H9 (cell line): Measurements from ENCODE around the gene CPA2. TPM values are rescaled to one million over a fixed set of nuclear protein-coding genes. Genes with fewer than 3 reads are reported as not detected.
"Not testable (repeated sequence)": the region's sequence is repeated elsewhere in the genome, so short reads cannot be mapped to it uniquely, and the experiment has no call there.

Source experiments
- DNase-seq: peaks from one replicate; pipeline ENCODE4 v3.0.0-alpha.2; 2017
- H2AFZ ChIP-seq: one replicate; pipeline ENCODE4 v1.6.1; 2013; ENCODE audit warnings: mild to moderate bottlenecking, low read length, control low read depth, moderate library complexity
- H2AK5ac ChIP-seq: 2 replicates; pipeline ENCODE4 v1.6.1; 2013; ENCODE audit warnings: low read length, control low read depth, mixed read lengths; ENCODE audit not compliant: insufficient read length
- H2BK120ac ChIP-seq: one replicate; pipeline ENCODE4 v1.6.1; 2013; ENCODE audit warnings: low read depth, mild to moderate bottlenecking, low read length, control low read depth, inconsistent platforms; ENCODE audit not compliant: poor library complexity, severe bottlenecking
- H2BK12ac ChIP-seq: 2 replicates; pipeline ENCODE4 v1.6.1; 2013; ENCODE audit warnings: low read length, control low read depth, mixed read lengths, low read depth; ENCODE audit not compliant: insufficient read length
- H2BK15ac ChIP-seq: 2 replicates; pipeline ENCODE4 v1.6.1; 2013; ENCODE audit warnings: low read depth, low read length, control low read depth
- H2BK20ac ChIP-seq: one replicate; pipeline ENCODE4 v1.6.1; 2013; ENCODE audit warnings: low read depth, mild to moderate bottlenecking, low read length, control low read depth, inconsistent platforms; ENCODE audit not compliant: poor library complexity, severe bottlenecking
- H2BK5ac ChIP-seq: 2 replicates; pipeline ENCODE4 v1.6.1; 2013; ENCODE audit warnings: low read length, control low read depth, mixed read lengths; ENCODE audit not compliant: insufficient read length
- H3K14ac ChIP-seq: 2 replicates; pipeline ENCODE4 v1.6.1; 2013; ENCODE audit warnings: low read length, control low read depth; ENCODE audit not compliant: insufficient read depth
- H3K18ac ChIP-seq: 2 replicates; pipeline ENCODE4 v1.6.1; 2013; ENCODE audit warnings: low read depth, mild to moderate bottlenecking, mixed read lengths, low read length, control low read depth; ENCODE audit not compliant: insufficient read length
- H3K23ac ChIP-seq: 2 replicates; pipeline ENCODE4 v1.6.1; 2013; ENCODE audit warnings: low read length, control low read depth, mixed read lengths, low read depth; ENCODE audit not compliant: insufficient read length
- H3K23me2 ChIP-seq: 2 replicates; pipeline ENCODE4 v1.6.1; 2013; ENCODE audit warnings: low read depth, mild to moderate bottlenecking, mixed read lengths, low read length, control low read depth; ENCODE audit not compliant: insufficient read length, poor library complexity, severe bottlenecking
- H3K27ac ChIP-seq: 2 replicates; pipeline ENCODE4 v1.5.1; 2013; ENCODE audit warnings: low read length, control low read depth, mixed read lengths, low read depth; ENCODE audit not compliant: insufficient read length
- H3K27me3 ChIP-seq: 2 replicates; pipeline ENCODE4 v1.6.1; 2013; ENCODE audit warnings: low read length, control low read depth, inconsistent platforms; ENCODE audit not compliant: insufficient read depth
- H3K4ac ChIP-seq: 2 replicates; pipeline ENCODE4 v1.6.1; 2013; ENCODE audit warnings: low read depth, mild to moderate bottlenecking, control low read depth, inconsistent platforms, low read length, moderate library complexity
- H3K4me1 ChIP-seq: 2 replicates; pipeline ENCODE4 v1.6.1; 2013; ENCODE audit warnings: low read length, control low read depth, inconsistent platforms; ENCODE audit not compliant: insufficient read depth
- H3K4me2 ChIP-seq: 2 replicates; pipeline ENCODE4 v1.6.1; 2013; ENCODE audit warnings: low read length, control low read depth, mixed read lengths; ENCODE audit not compliant: insufficient read length, insufficient read depth
- H3K56ac ChIP-seq: 2 replicates; pipeline ENCODE4 v1.6.1; 2013; ENCODE audit warnings: low read depth, mild to moderate bottlenecking, mixed read lengths, low read length, control low read depth; ENCODE audit not compliant: insufficient read length
- H3K79me1 ChIP-seq: 2 replicates; pipeline ENCODE4 v1.6.1; 2013; ENCODE audit warnings: low read depth, mild to moderate bottlenecking, moderate library complexity, low read length, control low read depth, inconsistent platforms; ENCODE audit not compliant: insufficient read depth, poor library complexity, severe bottlenecking
- H3K79me2 ChIP-seq: 2 replicates; pipeline ENCODE4 v1.6.1; 2013; ENCODE audit warnings: low read length, control low read depth, inconsistent platforms; ENCODE audit not compliant: insufficient read depth
- H3K9ac ChIP-seq: 2 replicates; pipeline ENCODE4 v1.6.1; 2013; ENCODE audit warnings: low read length, control low read depth, mixed read lengths; ENCODE audit not compliant: insufficient read length; ENCODE audit errors: extremely low read depth
- H3K9me3 ChIP-seq: one replicate; pipeline ENCODE4 v1.6.1; 2013; ENCODE audit warnings: low read depth, low read length, inconsistent platforms; ENCODE audit not compliant: control insufficient read depth
- H3T11ph ChIP-seq: one replicate; pipeline ENCODE4 v1.6.1; 2013; ENCODE audit warnings: mild to moderate bottlenecking, low read length, control low read depth, inconsistent platforms
- H4K20me1 ChIP-seq: one replicate; pipeline ENCODE4 v1.6.1; 2013; ENCODE audit not compliant: control insufficient read depth, insufficient read length, insufficient read depth
- H4K5ac ChIP-seq: 2 replicates; pipeline ENCODE4 v1.6.1; 2013; ENCODE audit warnings: low read depth, mild to moderate bottlenecking, mixed read lengths, low read length, control low read depth; ENCODE audit not compliant: insufficient read length
- H4K8ac ChIP-seq: replicated peaks from 2 replicates; pipeline ENCODE4 v1.6.1; 2013; ENCODE audit warnings: low read length, control low read depth, mixed read lengths, low read depth; ENCODE audit not compliant: insufficient read length
- H4K91ac ChIP-seq: 2 replicates; pipeline ENCODE4 v1.6.1; 2013; ENCODE audit warnings: low read depth, mild to moderate bottlenecking, moderate library complexity, mixed read lengths, low read length, control low read depth; ENCODE audit not compliant: insufficient read length
- H3K27ac Mint-ChIP-seq, 3 experiments: 2 replicates in 2 of 3; 3 replicates in 1 of 3; pipeline ENCODE4 v1.8.0; 2020 to 2021; ENCODE audit warnings: mixed read lengths in 3 of 3, mild to moderate bottlenecking in 1 of 3, moderate library complexity in 1 of 3
- H3K27me3 Mint-ChIP-seq: 2 replicates; pipeline ENCODE4 v1.8.0; 2021; ENCODE audit warnings: low read depth, mild to moderate bottlenecking, moderate library complexity, mixed read lengths
- H3K36me3 Mint-ChIP-seq, 3 experiments: 2 replicates in 2 of 3; 3 replicates in 1 of 3; pipeline ENCODE4 v1.8.0; 2020 to 2021; ENCODE audit warnings: low read depth in 3 of 3, mixed read lengths in 3 of 3; ENCODE audit not compliant: insufficient read depth in 1 of 3
- H3K4me1 Mint-ChIP-seq, 2 experiments: 2 replicates each; pipeline ENCODE4 v1.8.0; 2020; ENCODE audit warnings: mixed read lengths in 2 of 2
- H3K4me3 Mint-ChIP-seq, 2 experiments: 2 replicates in 1 of 2; 3 replicates in 1 of 2; pipeline ENCODE4 v1.8.0; 2020 to 2021; ENCODE audit warnings: mild to moderate bottlenecking in 2 of 2, mixed read lengths in 2 of 2, moderate library complexity in 1 of 2
- H3K9me3 Mint-ChIP-seq, 2 experiments: 2 replicates in 1 of 2; 3 replicates in 1 of 2; pipeline ENCODE4 v1.8.0; 2020; ENCODE audit warnings: mild to moderate bottlenecking in 2 of 2, mixed read lengths in 2 of 2, moderate library complexity in 1 of 2
- WGBS: extraction: QIAGEN DNeasy Blood & Tissue Kit; methylation state at CpG from one replicate; pipeline ENCODE4 v1.1.7; 2013; ENCODE audit warnings: missing lambda C conversion rate, low lambda C conversion rate, mixed read lengths; ENCODE audit not compliant: insufficient read length; ENCODE audit errors: extremely low coverage; 5-methylcytosine and 5-hydroxymethylcytosine counted together
- total RNA-seq: library from RNA; stranded (reverse); gene quantifications from 2 replicates; pipeline ENCODE4 v1.2.1, GENCODE V29; 2021
- TF ChIP-seq, protein P1 (sequence below): fragments of 200-600 bp; sonication (generic); conservative IDR thresholded peaks from 3 replicates; pipeline ENCODE4 v1.8.0; 2021; ENCODE audit warnings: antibody characterized with exemption, mild to moderate bottlenecking

Gene CPA2
- total RNA-seq, 1 experiment from 2014 or later = not detected

- Mint-ChIP-seq H3K9me3 (peaks cover 0 to 3% of the 10 kb centered on the region in 2 experiments; a peak in 2 of 5 replicates), H3K4me3 (no peak overlapping the region), H3K36me3 (peaks cover 0 to 8% (median 2%) of the 10 kb centered on the region in 3 experiments; a peak in 2 of 7 replicates), H3K27me3 (peaks cover 5% of the 10 kb centered on the region), H3K4me1 (peaks cover 2 to 3% of the 10 kb centered on the region in 2 experiments), H3K27ac (no peak overlapping the region; a peak in 1 of 7 replicates)
- H3K9ac ChIP-seq = no peak overlapping the region
- H3K23ac ChIP-seq = no peak overlapping the region
- no peak overlapping the region for H2BK5ac ChIP-seq
- H4K5ac ChIP-seq = no peak overlapping the region
- H3K9me3 ChIP-seq = no peaks in the 10 kb centered on the region
- no peak overlapping the region for H2AK5ac ChIP-seq
- no peak overlapping the region for H3K18ac ChIP-seq
- H4K20me1 ChIP-seq = no peaks in the 10 kb centered on the region
- no peak overlapping the region for H3K27ac ChIP-seq
- H4K8ac ChIP-seq = no peak overlapping the region
- TF ChIP-seq, protein P1, sequence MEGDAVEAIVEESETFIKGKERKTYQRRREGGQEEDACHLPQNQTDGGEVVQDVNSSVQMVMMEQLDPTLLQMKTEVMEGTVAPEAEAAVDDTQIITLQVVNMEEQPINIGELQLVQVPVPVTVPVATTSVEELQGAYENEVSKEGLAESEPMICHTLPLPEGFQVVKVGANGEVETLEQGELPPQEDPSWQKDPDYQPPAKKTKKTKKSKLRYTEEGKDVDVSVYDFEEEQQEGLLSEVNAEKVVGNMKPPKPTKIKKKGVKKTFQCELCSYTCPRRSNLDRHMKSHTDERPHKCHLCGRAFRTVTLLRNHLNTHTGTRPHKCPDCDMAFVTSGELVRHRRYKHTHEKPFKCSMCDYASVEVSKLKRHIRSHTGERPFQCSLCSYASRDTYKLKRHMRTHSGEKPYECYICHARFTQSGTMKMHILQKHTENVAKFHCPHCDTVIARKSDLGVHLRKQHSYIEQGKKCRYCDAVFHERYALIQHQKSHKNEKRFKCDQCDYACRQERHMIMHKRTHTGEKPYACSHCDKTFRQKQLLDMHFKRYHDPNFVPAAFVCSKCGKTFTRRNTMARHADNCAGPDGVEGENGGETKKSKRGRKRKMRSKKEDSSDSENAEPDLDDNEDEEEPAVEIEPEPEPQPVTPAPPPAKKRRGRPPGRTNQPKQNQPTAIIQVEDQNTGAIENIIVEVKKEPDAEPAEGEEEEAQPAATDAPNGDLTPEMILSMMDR = no peak
- H3K56ac ChIP-seq = no peak overlapping the region
- H3K27me3 ChIP-seq = no peaks in the 10 kb centered on the region
- no peak overlapping the region for H4K91ac ChIP-seq
- no peak overlapping the region for H3K4me2 ChIP-seq
- no CpG with 5 or more reads among the region's 2 CpGs for WGBS
- no peaks in the 10 kb centered on the region for H3K23me2 ChIP-seq
- no peak overlapping the region for H2BK12ac ChIP-seq
- H3K14ac ChIP-seq = no peak overlapping the region
- H3K4me1 ChIP-seq = no peaks in the 10 kb centered on the region
- no peaks in the 10 kb centered on the region for H3K79me2 ChIP-seq
- DNase-seq = no peak
- H2BK20ac ChIP-seq = no peak overlapping the region
- H2BK15ac ChIP-seq = no peak overlapping the region
- H2AFZ ChIP-seq = no peak overlapping the region
- no peaks in the 10 kb centered on the region for H3K79me1 ChIP-seq
- H3K4ac ChIP-seq = no peak overlapping the region
- H2BK120ac ChIP-seq = no peak overlapping the region
- H3T11ph ChIP-seq = no peak overlapping the region
Observed at GRCh38 chr7:130234078-130234477, 32.6 kb upstream of the CPA2 start.

GRCh38 chr7:130236361-130236760, 30.3 kb upstream of the CPA2 start:
- not testable (repeated sequence) for H4K5ac ChIP-seq, H2AK5ac ChIP-seq, H2BK12ac ChIP-seq, H3T11ph ChIP-seq, H4K20me1 ChIP-seq, H3K18ac ChIP-seq, H2BK120ac ChIP-seq, H3K9me3 ChIP-seq, H3K9me3 Mint-ChIP-seq, H4K91ac ChIP-seq, DNase-seq, H3K4me3 Mint-ChIP-seq, H3K27me3 ChIP-seq, H2AFZ ChIP-seq, H3K4me1 ChIP-seq, H3K27ac Mint-ChIP-seq, H4K8ac ChIP-seq, H2BK5ac ChIP-seq, H3K79me2 ChIP-seq, H3K79me1 ChIP-seq, H3K4ac ChIP-seq, H3K4me1 Mint-ChIP-seq, H2BK20ac ChIP-seq, H3K23me2 ChIP-seq, H3K27me3 Mint-ChIP-seq, H3K4me2 ChIP-seq, H3K36me3 Mint-ChIP-seq, H3K27ac ChIP-seq, H3K14ac ChIP-seq, H3K23ac ChIP-seq, H3K56ac ChIP-seq, H2BK15ac ChIP-seq, H3K9ac ChIP-seq
- WGBS = no CpG with 5 or more reads among the region's 4 CpGs
